CD4-positive, alpha-beta T cell treated with Interleukin-17A for 1 hour (primary cell): ENCODE results near the gene TSC22D2.

Experiments
- DNase-seq: peaks from one replicate; pipeline ENCODE4 v3.0.0-alpha.2; 2020

Gene TSC22D2

GRCh38 chr3:150408221-150409124 lies at the start of gene TSC22D2:
TSS of gene TSC22D2 (plus strand) at chr3:150408298. CDS start at chr3:150409351, 1,053 bp downstream.
- peak; percentile 96 for DNase-seq

- DNase-seq = no peak
Observed at GRCh38 chr3:150359381-150359780, 48.7 kb upstream of the TSC22D2 start.

GRCh38 chr3:150360966-150361365 lies 47.1 kb upstream of the TSC22D2 start:
- DNase-seq = no peak

- DNase-seq = no peak
Observed at GRCh38 chr3:150362515-150363302, 45.4 kb upstream of the TSC22D2 start.

GRCh38 chr3:150363420-150363819 lies 44.7 kb upstream of the TSC22D2 start:
- DNase-seq = no peak

GRCh38 chr3:150365132-150365604 lies 42.9 kb upstream of the TSC22D2 start:
- DNase-seq = no peak

GRCh38 chr3:150367757-150368156 lies 40.3 kb upstream of the TSC22D2 start:
- no peak for DNase-seq

- no peak for DNase-seq
Observed at GRCh38 chr3:150370122-150370602, 37.9 kb upstream of the TSC22D2 start.

- no peak for DNase-seq
Observed at GRCh38 chr3:150370999-150371398, 37.1 kb upstream of the TSC22D2 start.

GRCh38 chr3:150371741-150372254 lies 36.3 kb upstream of the TSC22D2 start:
- DNase-seq = no peak

- DNase-seq = no peak
Observed at GRCh38 chr3:150372320-150372719, 35.8 kb upstream of the TSC22D2 start.

GRCh38 chr3:150372722-150373121 lies 35.4 kb upstream of the TSC22D2 start:
- DNase-seq = peak; percentile 12

GRCh38 chr3:150373234-150373875 lies 34.7 kb upstream of the TSC22D2 start:
- DNase-seq = no peak

GRCh38 chr3:150374975-150375374 lies 33.1 kb upstream of the TSC22D2 start:
- no peak for DNase-seq

GRCh38 chr3:150376001-150376848 lies 31.9 kb upstream of the TSC22D2 start:
- no peak for DNase-seq

- DNase-seq = no peak
Observed at GRCh38 chr3:150377601-150378300, 30.3 kb upstream of the TSC22D2 start.

GRCh38 chr3:150378301-150378748 lies 29.8 kb upstream of the TSC22D2 start:
- no peak for DNase-seq

- DNase-seq = no peak
Observed at GRCh38 chr3:150379469-150379868, 28.6 kb upstream of the TSC22D2 start.

GRCh38 chr3:150384296-150385212 lies 23.5 kb upstream of the TSC22D2 start:
- DNase-seq = peak; percentile 80
